HL-60 (cell line): ENCODE results near the gene MFSD1.

Experiments
- POLR2AphosphoS5 ChIP-seq: IDR thresholded peaks from 2 replicates; pipeline ENCODE4 v1.6.1; 2012; ENCODE audit warnings: low read depth
- TF ChIP-seq, protein P1 (sequence below): IDR thresholded peaks from one replicate; pipeline ENCODE4 v1.5.1; 2011; ENCODE audit warnings: low read length, control low read depth, inconsistent platforms; ENCODE audit not compliant: insufficient read depth

DNA sequence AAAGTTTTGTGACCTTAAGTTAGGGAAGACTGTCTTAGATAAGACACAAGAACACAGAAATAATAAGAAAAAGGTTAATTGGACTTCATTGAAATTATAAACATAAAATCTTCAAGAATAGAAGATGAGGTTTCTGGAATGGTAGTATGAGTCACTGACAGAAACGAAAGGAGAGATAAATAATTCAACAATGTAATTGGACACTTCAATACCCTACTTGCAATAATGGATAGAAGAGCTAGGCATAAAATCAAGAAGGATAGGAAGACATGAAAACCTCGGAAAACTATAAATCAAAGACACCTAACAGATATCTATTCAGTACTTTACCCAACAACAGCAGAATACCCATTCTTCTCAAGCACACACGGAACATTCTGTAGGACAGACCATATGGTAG is 15.9 kb upstream of the MFSD1 start:
- TF ChIP-seq, protein P1, sequence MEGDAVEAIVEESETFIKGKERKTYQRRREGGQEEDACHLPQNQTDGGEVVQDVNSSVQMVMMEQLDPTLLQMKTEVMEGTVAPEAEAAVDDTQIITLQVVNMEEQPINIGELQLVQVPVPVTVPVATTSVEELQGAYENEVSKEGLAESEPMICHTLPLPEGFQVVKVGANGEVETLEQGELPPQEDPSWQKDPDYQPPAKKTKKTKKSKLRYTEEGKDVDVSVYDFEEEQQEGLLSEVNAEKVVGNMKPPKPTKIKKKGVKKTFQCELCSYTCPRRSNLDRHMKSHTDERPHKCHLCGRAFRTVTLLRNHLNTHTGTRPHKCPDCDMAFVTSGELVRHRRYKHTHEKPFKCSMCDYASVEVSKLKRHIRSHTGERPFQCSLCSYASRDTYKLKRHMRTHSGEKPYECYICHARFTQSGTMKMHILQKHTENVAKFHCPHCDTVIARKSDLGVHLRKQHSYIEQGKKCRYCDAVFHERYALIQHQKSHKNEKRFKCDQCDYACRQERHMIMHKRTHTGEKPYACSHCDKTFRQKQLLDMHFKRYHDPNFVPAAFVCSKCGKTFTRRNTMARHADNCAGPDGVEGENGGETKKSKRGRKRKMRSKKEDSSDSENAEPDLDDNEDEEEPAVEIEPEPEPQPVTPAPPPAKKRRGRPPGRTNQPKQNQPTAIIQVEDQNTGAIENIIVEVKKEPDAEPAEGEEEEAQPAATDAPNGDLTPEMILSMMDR, result no peak
- no peak for TF ChIP-seq POLR2AphosphoS5
